GM18951 (cell line): ENCODE measurements around the gene UIMC1.
"Not testable (repeated sequence)": the region's sequence is repeated elsewhere in the genome, so short reads cannot be mapped to it uniquely, and the experiment has no call there.

Source experiments
- POLR2A ChIP-seq: IDR thresholded peaks from 4 replicates; pipeline ENCODE4 v1.6.1; 2011; ENCODE audit warnings: mild to moderate bottlenecking; ENCODE audit not compliant: insufficient read length, insufficient read depth; ENCODE audit errors: extremely low read depth
- in situ Hi-C: fragments of 300-500 bp; cut with MboI; formaldehyde crosslinking; loops from one replicate; pipeline ENCODE4 v1.12.0; 2022; ENCODE audit warnings: low sequenced_read_pairs, mixed read lengths, inconsistent platforms; ENCODE audit not compliant: unreplicated experiment

The UIMC1 gene

DNA sequence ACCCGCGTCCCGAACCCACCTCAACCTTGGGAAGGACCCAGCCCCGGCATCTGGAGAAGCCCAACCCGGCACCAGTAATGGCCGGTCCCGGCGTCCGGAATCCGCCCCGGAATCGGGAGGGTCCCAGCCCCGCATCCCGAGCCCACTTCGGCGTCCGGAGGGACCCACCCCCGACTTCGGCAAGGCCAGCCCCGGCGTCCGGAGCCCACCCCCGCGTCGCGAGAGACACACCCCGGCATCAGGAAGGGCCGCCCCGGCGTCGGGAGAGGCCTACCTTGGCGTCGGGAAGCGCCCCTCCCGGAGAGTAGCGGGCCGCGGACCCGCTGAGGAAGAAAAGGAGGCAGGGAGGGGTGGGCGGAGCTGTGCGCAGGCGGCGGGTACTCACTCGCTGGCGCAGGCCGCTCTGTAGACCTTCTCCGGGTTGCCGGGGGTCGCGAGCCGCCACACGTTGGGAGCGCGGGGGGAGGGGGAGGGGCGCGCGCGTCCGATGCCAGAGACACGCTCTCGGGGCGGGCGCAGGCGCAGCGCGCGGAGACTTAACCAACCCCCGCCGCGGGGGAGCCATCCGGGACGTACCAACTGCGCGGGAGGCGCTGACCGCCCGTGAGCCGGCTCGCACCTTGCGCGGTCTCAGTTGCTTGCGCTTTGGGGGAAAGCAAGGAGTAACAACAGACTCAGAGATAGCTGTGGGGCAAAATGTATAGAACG, at the start of gene UIMC1:
TSS of gene UIMC1 (minus strand) at position 515 of the 708 bp plus-strand sequence. CDS start 24,164 bp downstream, outside the sequence.
- in situ Hi-C loops = no loop called here
- peak; percentile 66 for TF ChIP-seq POLR2A

DNA sequence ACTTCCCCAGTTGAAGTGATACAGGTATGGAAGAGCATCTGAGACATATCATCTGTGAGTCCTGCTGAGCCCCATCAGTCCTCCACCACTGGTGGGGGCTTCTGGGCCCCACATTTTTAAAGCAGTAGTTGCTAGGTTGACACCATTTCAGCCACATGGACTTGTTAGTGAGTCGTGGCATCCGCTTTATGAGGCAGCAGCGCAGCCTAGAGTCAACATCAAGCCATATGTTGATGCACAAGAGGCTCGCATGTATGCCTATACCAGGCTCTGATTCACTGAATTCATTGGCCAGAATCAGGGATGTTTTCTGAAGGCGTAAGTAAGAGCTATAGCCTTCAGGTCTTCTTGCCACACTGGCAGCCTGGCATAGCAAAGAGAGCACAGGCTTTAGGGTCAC, 42.7 kb upstream of the UIMC1 start:
- no peak for TF ChIP-seq POLR2A
- in situ Hi-C loops = no loop called here

DNA sequence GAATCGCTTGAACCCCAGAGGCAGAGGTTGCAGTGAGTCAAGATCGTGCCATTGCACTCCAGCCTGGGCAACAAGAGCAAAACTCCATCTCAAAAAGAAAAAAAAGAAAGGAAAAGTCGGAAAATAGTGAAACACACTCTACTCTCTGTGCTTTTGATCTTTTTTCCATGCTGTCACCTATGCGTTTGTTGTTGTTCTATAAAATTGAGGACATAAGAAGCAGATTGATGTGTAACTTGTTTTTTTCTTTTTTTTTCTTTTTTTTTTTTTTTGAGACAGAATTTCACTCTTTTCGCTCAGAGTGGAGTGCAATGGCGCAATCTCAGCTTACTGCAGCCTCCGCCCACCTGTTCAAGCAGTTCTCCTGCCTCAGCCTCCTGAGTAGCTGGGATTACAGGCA, 42.0 kb upstream of the UIMC1 start:
- in situ Hi-C loops = not testable (repeated sequence)

DNA sequence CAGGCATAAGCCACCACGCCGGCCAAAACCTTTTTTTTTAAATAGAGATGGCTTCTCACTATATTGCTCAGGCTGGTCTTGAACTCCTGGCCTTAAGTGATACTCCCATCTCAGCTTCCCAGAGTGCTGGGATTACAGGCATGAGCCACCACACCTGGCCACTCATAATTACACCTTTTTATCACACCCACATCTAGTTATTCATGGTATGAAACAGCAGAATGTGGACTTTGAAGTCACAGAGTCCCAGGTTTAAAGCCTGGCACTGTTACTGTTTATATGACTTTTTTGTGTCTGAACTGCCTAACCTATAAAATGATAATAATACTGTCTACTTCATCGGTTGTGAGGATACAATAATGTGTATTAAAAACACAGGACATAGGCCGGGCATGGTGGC, 39.1 kb upstream of the UIMC1 start:
- in situ Hi-C loops = no loop called here
- no peak for TF ChIP-seq POLR2A

DNA sequence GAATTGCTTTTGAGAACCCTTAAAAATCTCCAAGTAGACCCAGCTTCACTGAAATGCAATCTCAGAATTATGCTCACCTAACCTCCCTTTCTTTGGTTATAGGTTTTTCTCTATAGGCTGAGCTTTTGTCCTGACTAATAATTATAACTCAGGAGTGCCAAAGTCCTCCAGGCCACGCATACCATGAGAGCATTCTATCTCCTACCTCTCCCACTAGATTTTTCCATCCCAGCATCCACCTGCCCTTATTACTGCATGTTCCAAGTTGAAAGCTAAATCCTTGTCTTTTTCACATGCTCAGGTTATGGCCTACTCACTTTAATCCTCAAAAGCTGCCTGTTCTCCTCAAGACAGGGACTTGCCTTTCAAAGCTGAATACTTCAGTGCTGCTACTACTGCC, 38.1 kb upstream of the UIMC1 start:
- in situ Hi-C loops = no loop called here
- TF ChIP-seq POLR2A = no peak

DNA sequence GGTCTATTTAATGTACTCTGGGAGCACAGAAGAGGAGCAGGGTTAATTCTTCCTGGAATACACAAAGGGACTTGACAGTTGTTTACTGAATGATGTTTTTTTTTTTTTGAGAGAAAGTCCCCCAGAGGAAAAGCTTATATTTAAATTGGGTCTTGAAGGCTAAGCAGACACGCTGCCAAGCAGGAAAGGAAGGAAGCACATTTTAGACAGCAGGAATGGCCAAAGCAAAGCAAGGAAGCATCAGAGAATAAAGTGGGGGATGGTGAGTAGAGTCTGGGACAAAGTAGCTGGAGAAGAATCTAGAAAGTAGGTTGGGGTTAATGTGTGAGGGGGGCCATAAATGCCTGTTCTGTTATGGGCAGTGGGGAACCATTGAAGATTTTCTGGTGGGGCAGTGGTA, 37.4 kb upstream of the UIMC1 start:
- no peak for TF ChIP-seq POLR2A
- in situ Hi-C loops = no loop called here

DNA sequence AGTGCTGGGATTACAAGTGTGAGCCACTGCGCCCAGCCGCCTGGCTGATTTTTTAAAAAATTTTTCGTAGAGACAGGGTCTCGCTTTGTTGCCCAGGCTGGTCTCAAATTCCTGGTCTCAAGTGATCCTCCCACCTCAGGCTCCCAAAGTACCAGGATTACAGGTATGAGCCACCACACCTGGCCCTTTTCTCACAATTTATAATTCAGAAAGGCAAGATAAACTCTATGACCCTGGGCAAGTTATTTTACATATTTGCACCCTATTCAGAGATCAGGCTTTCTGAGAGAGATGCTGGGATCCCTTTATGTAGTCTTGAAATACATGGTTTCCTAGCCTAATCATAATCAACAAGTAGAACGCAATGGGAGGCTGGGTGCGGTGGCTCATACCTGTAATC, 36.5 kb upstream of the UIMC1 start:
- no peak for TF ChIP-seq POLR2A
- in situ Hi-C loops = no loop called here

DNA sequence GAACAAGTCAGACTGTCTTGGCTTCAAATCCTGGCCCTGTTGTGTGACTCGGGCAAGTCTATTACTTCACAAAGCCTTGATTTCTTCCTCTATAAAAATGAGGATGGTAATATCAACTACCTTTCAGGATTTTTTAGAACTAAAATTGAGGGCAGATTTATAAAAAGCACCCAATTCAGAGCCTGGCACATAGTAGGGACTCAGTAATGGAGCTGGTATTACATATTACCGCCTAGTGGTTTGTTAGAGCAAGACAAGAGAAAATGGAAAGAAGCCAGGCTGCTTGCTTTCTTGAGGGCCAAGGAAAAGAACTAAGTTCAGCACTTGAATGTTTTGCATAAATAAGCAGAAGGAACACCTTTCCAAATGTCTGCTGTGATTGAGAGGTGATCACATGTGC, 35.4 kb upstream of the UIMC1 start:
- in situ Hi-C loops = no loop called here
- no peak for TF ChIP-seq POLR2A

DNA sequence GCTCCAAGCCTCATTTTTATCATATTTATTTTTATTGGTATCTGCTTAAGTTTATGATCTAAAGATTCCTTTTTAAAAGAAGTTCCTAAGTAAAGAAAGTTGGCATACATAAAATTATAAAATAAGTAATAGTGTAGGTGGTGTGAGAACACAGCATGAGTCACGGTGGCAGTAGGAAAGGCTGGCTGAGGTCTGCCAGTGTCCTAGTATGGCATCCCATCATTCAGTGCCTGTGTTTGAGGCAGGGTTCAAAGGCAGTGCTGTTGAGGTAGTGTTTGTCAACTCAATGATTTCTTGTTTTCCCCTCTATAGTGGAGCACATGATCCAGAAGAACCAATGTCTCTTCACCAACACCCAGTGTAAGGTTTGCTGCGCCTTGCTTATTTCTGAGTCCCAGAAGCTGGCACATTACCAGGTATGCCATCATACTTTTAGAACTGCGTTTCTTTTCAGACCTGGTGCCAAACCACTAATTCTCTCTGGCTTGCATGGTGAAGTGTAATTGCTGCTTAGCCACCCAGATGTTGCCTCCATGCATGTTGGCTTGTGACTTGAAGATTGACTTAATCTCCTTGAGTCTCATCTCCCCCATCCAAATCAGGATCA, 34.3 kb upstream of the UIMC1 start:
- TF ChIP-seq POLR2A = no peak
- in situ Hi-C loops = no loop called here

DNA sequence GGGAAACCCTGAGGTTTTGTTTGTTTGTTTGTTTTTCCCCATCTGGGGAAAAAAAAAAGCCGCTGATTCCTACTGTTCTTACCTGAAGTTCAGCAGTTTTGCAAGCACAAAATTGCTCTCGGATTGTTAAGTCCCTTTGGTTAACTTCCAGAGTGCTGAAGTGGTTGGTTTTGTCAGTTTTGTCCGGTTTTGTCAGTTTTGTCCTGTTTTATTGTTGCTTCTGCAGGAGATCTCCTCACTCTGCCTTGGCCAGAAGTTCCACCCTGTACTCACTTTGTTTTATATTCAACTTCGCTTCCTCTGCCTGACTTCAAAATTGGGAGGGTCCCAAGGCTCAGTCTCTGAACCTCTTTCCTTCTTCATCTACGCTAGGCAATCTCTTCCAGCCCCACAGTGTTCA, 30.3 kb upstream of the UIMC1 start:
- in situ Hi-C loops = no loop called here
- TF ChIP-seq POLR2A = no peak

DNA sequence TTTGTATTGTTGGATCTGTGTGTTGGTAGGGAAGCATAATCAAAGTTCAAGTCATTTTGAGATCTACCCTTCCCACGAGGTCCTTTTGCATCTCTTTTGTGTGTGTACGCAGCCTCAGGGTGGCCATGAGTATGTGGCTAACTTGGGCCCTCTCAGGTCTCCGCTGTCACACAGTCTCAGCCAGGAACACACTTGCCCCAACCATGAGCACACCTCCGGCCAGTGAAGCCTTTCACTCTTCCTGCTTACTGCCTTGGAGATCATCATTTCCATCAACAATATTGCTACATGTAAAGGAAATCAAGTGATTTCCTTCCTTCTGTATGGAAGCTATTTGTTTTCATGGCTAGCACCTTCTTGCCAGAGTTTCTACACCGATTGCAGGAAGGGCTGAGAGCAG, 29.9 kb upstream of the UIMC1 start:
- TF ChIP-seq POLR2A = no peak
- in situ Hi-C loops = no loop called here

DNA sequence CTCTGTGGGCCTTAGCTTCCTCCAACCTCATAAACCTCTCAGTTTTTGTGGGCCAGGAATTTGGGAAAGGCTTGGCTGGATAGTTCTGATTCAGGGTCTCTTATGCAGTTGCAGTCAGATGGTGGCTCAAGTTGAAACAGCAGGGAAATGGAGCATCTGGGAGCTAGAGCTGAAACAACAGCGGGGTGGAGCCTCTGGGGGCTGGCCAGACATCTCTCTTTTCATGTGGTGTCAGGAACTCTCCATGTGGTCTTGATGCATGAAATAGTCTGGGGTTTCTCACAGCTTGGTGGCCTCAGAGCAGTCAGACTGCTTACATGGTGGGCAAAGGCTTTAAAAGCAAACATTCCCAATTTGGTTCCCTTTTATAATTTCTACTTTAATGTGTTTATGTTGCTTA, 29.4 kb upstream of the UIMC1 start:
- no peak for TF ChIP-seq POLR2A
- in situ Hi-C loops = no loop called here

DNA sequence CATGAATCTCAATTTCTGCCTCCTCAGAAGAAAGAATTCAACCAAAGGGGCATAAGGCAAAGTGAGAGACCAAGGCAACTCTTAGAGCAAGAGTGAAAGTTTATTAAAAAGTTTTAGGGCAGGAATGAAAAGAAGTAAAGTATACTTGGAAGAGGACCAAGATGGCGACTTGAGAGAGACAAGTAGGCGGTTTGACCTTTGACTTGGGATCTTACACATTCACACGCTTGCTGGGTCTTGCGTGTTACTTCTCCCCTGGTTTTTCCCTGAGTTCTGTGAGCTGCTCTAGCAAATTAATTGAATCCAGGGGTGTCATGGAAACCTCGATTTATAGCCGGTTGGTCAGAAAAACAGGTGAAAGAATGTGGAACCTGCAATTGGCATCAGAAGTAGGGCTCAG, 22.9 kb upstream of the UIMC1 start:
- TF ChIP-seq POLR2A = no peak
- in situ Hi-C loops = no loop called here

DNA sequence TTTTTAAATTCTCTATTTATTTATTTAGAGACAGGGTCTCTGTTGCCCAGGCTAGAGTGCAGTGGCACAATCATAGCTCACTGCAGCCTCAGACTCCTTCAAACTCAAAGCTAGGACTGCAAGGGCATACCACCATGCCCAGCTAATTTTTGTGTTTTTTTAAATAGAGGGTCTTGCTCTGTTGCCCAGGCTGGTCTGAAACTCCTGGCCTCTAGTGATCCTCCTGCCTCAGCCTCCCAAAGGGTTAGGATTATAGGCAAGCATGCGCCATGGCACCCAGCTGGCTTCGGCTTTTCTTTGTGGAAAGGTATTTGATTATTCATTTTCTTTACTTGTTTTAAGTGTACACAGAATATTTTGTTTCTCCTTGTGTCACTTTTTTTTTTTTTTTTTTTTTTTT, 21.1 kb upstream of the UIMC1 start:
- in situ Hi-C loops = no loop called here
- no peak for TF ChIP-seq POLR2A
